Measurements from ENCODE around the gene LEMD3.
A peak's percentile ranks its signal among the peaks of the same experiment; 100 is the strongest.

The LEMD3 gene

GRCh38 chr12:65208964-65209654 is 39.7 kb downstream of the LEMD3 start:
- DNase-seq: no peak

- DNase-seq: no peak
These were observed 40.3 kb downstream of the LEMD3 start for GRCh38 chr12:65209655-65210043.

- DNase-seq: no peak
These were observed 47.7 kb downstream of the LEMD3 start for GRCh38 chr12:65217086-65217485.

GRCh38 chr12:65220761-65221160 is 51.4 kb downstream of the LEMD3 start:
- no peak for DNase-seq

GRCh38 chr12:65229441-65229840 is 60.1 kb downstream of the LEMD3 start:
- DNase-seq: peak; percentile 75

GRCh38 chr12:65232476-65233077 is 63.2 kb downstream of the LEMD3 start:
- peak; percentile 17 for DNase-seq

GRCh38 chr12:65237153-65237552 is 67.8 kb downstream of the LEMD3 start:
- DNase-seq: no peak

- DNase-seq: no peak
These were observed 69.2 kb downstream of the LEMD3 start for GRCh38 chr12:65238609-65239008.

- peak; percentile 13 for DNase-seq
These were observed 79.6 kb downstream of the LEMD3 start for GRCh38 chr12:65248656-65249633.

GRCh38 chr12:65252515-65252914 is 83.1 kb downstream of the LEMD3 start:
- no peak for DNase-seq

- no peak for DNase-seq
These were observed 88.6 kb downstream of the LEMD3 start for GRCh38 chr12:65257986-65258385.

- DNase-seq: no peak
These were observed 90.1 kb downstream of the LEMD3 start for GRCh38 chr12:65259501-65259900.

GRCh38 chr12:65263777-65264176 is 94.4 kb downstream of the LEMD3 start:
- no peak for DNase-seq

GRCh38 chr12:65266408-65266807 is 97.0 kb downstream of the LEMD3 start:
- DNase-seq: no peak

GRCh38 chr12:65269603-65270002 is 100.2 kb downstream of the LEMD3 start:
- DNase-seq: peak; percentile 42

- no peak for DNase-seq
These were observed 105.4 kb downstream of the LEMD3 start for GRCh38 chr12:65274602-65275272.

GRCh38 chr12:65275627-65276026 is 106.2 kb downstream of the LEMD3 start:
- no peak for DNase-seq

- DNase-seq: no peak
These were observed 107.6 kb downstream of the LEMD3 start for GRCh38 chr12:65276916-65277530.

GRCh38 chr12:65277994-65278575 is 108.7 kb downstream of the LEMD3 start:
- DNase-seq: no peak

- peak; percentile 85 for DNase-seq
These were observed 109.4 kb downstream of the LEMD3 start, which contains the start of gene MSRB3 for GRCh38 chr12:65278576-65279368. TSS of gene MSRB3 (plus strand) at chr12:65278683. CDS start at chr12:65308580, 29,897 bp downstream.
